Measurements from ENCODE around the gene ZNF70. TPM values are rescaled to one million over a fixed set of nuclear protein-coding genes. Genes with fewer than 3 reads are reported as not detected.

The ZNF70 gene
- 7.8 TPM for total RNA-seq
- long read RNA-seq, partial matches to known transcripts: 0 of 2 reads
- long read RNA-seq, other reads (novel, unspliced or antisense): 2 of 2 reads

- peak; percentile 94 for DNase-seq (ENCODE audit: low spot score)
Measured at GRCh38 chr22:23750714-23751440, at the start of gene ZNF70. Gene ZNF70 (minus strand): TSS chr22:23751112. CDS start chr22:23745140, 5,972 bp downstream.

GRCh38 chr22:23796461-23796860 is 45.5 kb upstream of the ZNF70 start:
- no peak for DNase-seq (ENCODE audit: low spot score)

- DNase-seq (ENCODE audit: low spot score): no peak
Measured at GRCh38 chr22:23793326-23793725, 42.4 kb upstream of the ZNF70 start.

GRCh38 chr22:23791738-23792645 is 41.1 kb upstream of the ZNF70 start:
- DNase-seq (ENCODE audit: low spot score): no peak

- DNase-seq (ENCODE audit: low spot score): no peak
Measured at GRCh38 chr22:23790819-23791737, 40.2 kb upstream of the ZNF70 start.

GRCh38 chr22:23789638-23790037 is 38.7 kb upstream of the ZNF70 start:
- no peak for DNase-seq (ENCODE audit: low spot score)

- no peak for DNase-seq (ENCODE audit: low spot score)
Measured at GRCh38 chr22:23789121-23789520, 38.2 kb upstream of the ZNF70 start.

GRCh38 chr22:23787910-23788309 is 37.0 kb upstream of the ZNF70 start:
- no peak for DNase-seq (ENCODE audit: low spot score)

- no peak for DNase-seq (ENCODE audit: low spot score)
Measured at GRCh38 chr22:23787600-23787896, 36.6 kb upstream of the ZNF70 start.

GRCh38 chr22:23786752-23787599 is 36.1 kb upstream of the ZNF70 start, which contains the start of gene SMARCB1:
Gene SMARCB1 (plus strand): TSS chr22:23786966. CDS start chr22:23787170, 204 bp downstream.
- peak; percentile 96 for DNase-seq (ENCODE audit: low spot score)

- DNase-seq (ENCODE audit: low spot score): no peak
Measured at GRCh38 chr22:23786261-23786710, 35.4 kb upstream of the ZNF70 start.

GRCh38 chr22:23784215-23784732 is 33.4 kb upstream of the ZNF70 start:
- no peak for DNase-seq (ENCODE audit: low spot score)

- DNase-seq (ENCODE audit: low spot score): no peak
Measured at GRCh38 chr22:23783265-23784150, 32.6 kb upstream of the ZNF70 start.

GRCh38 chr22:23782703-23783102 is 31.8 kb upstream of the ZNF70 start:
- DNase-seq (ENCODE audit: low spot score): no peak

- DNase-seq (ENCODE audit: low spot score): no peak
Measured at GRCh38 chr22:23782252-23782651, 31.3 kb upstream of the ZNF70 start.

GRCh38 chr22:23781511-23782183 is 30.7 kb upstream of the ZNF70 start:
- DNase-seq (ENCODE audit: low spot score): no peak

- DNase-seq (ENCODE audit: low spot score): no peak
Measured at GRCh38 chr22:23781065-23781464, 30.2 kb upstream of the ZNF70 start.

- DNase-seq (ENCODE audit: low spot score): no peak
Measured at GRCh38 chr22:23780146-23780748, 29.3 kb upstream of the ZNF70 start.

All from mesenteric fat pad (tissue), 1 donor.